ENCODE results near the gene VAMP2. TPM values are rescaled to one million over a fixed set of nuclear protein-coding genes. Genes with fewer than 3 reads are reported as not detected.

The VAMP2 gene
- total and polyA plus RNA-seq, 10 of the 15 experiments (the other 5 are each of a cell fraction or from before 2014, with no cell fraction given) = 3.0 to 35.2 (median 25.0) TPM

- Histone ChIP-seq H3K27ac (ENCODE audit: control insufficient read depth, insufficient read depth) (peak overlapping the region; percentile 97), H3K9ac (ENCODE audit: control insufficient read depth, insufficient read depth, low read length) (peak overlapping the region; percentile 79), H3K9me3 (replicated peaks; ENCODE audit: control insufficient read depth, insufficient read depth, low read length) (no peaks in the 10 kb centered on the region), H3K4me2 (ENCODE audit: control insufficient read depth, insufficient read depth) (peak overlapping the region; percentile 88), H2AFZ (ENCODE audit: control insufficient read depth, low read depth, low read length) (peak overlapping the region; percentile 91), H3K36me3 (ENCODE audit: control insufficient read depth in 2 of 2, insufficient read depth in 2 of 2, low read length in 1 of 2) (peaks cover 3 to 8% of the 10 kb centered on the region in 2 experiments), H3K79me2 (ENCODE audit: control insufficient read depth, insufficient read depth, low read length) (no peaks in the 10 kb centered on the region), H3K4me3 (peak overlapping the region; percentile 69), H4K20me1 (ENCODE audit: control insufficient read depth, insufficient read depth) (no peaks in the 10 kb centered on the region), H3K4me1 (ENCODE audit: control insufficient read depth, insufficient read depth, low read length) (peaks cover 7% of the 10 kb centered on the region), H3K27me3 (replicated peaks in 1 of 2; ENCODE audit: control insufficient read depth in 2 of 2, insufficient read depth in 2 of 2, low read length in 1 of 2) (no peaks in the 10 kb centered on the region)
- FAIRE-seq (no peak), ATAC-seq (peak; percentile 6), DNase-seq (ENCODE audit: low read depth, low spot score) (no peak)
- ChIA-PET SMC1A (ENCODE audit: uncharacterized antibody, unreplicated experiment) (interaction anchor here (0.8 to 4.4 kb wide), 19 partner anchors 11 to 163 kb away, joined by 3 to 42 read pairs (median 4); partner anchors contain the start of genes ALOXE3, HES7 and VAMP2), POLR2A (interaction anchor here (0.6 to 5.0 kb wide), 14 partner anchors 11 to 110 kb away, joined by 3 to 37 read pairs (median 8); partner anchors contain the start of genes ALOXE3, CTC1 and HES7), RAD21 (ENCODE audit: unreplicated experiment) (interaction anchor here (0.7 to 4.0 kb wide), 16 partner anchors 11 to 163 kb away, joined by 3 to 33 read pairs (median 5); partner anchors contain the start of genes AURKB, BORCS6, HES7 and PER1), CTCF (interaction anchor here (0.8 to 5.4 kb wide), 24 partner anchors 9 to 205 kb away, joined by 3 to 40 read pairs (median 8); partner anchors contain the start of genes ALOXE3, AURKB, HES7 and PER1)
- WGBS (ENCODE audit: insufficient coverage, insufficient replicate concordance, low lambda C conversion rate, missing lambda C conversion rate) = 32% methylated on average over 21 of the region's 21 CpGs
- in situ Hi-C loops (cut with MboI) (no loop called here), intact Hi-C loops (cut with micrococcal nuclease; ENCODE audit: unreplicated experiment) (loop anchor here (1.0 to 5.0 kb wide), 6 partner anchors 12 to 164 kb away; no protein-coding TSS in a partner anchor)
- no TSS peak for BruUV-seq (replicated peaks)
- TF ChIP-seq RAD51 (IDR thresholded peaks at IDR 0.05) = no peak
- TF ChIP-seq ZNF592 (IDR thresholded peaks at IDR 0.05) = no peak
- TF ChIP-seq HSF1 (IDR thresholded peaks at IDR 0.05; ENCODE audit: low read depth, low read length) = no peak
- no peak for TF ChIP-seq HDAC2 (IDR thresholded peaks at IDR 0.05)
- no peak for TF ChIP-seq BCL11A (IDR thresholded peaks at IDR 0.05; ENCODE audit: low read depth, low read length)
- no peak for TF ChIP-seq HCFC1 (IDR thresholded peaks at IDR 0.05; ENCODE audit: low read length)
- 0 out of 2 replicates have a peak, but pooled peaks have one; percentile 21 for TF ChIP-seq MXI1 (IDR thresholded peaks at IDR 0.05; ENCODE audit: low read depth, low read length)
- no peak for TF ChIP-seq SIX5 (IDR thresholded peaks at IDR 0.05; ENCODE audit: low read depth, low read length, severe bottlenecking)
- TF ChIP-seq CBX5 (IDR thresholded peaks at IDR 0.05; ENCODE audit: low read depth) = no peak
- TF ChIP-seq FOS (IDR thresholded peaks at IDR 0.05; ENCODE audit: borderline replicate concordance, extremely low read depth, insufficient read length) = no peak
- TF ChIP-seq RUNX3 (IDR thresholded peaks at IDR 0.05; ENCODE audit: low read length) = 0 out of 2 replicates have a peak, but pooled peaks have one; percentile 6
- TF ChIP-seq ZBTB40 (IDR thresholded peaks at IDR 0.05; ENCODE audit: borderline replicate concordance) = no peak
- TF ChIP-seq BMI1 (IDR thresholded peaks at IDR 0.05; ENCODE audit: borderline replicate concordance) = no peak
Measured at GRCh38 chr17:8137645-8138373, 24.9 kb downstream of the VAMP2 start.

Measured in GM12878 (cell line).